HG03175 (cell line): ENCODE measurements around the gene ARHGEF6.
"Not testable (repeated sequence)": the region's sequence is repeated elsewhere in the genome, so short reads cannot be mapped to it uniquely, and the experiment has no call there.

Experiments
- ATAC-seq: cut with Tn5 transposase; IDR thresholded peaks from one replicate; pipeline ENCODE4 v1.9.1; 2021; ENCODE audit warnings: mild to moderate bottlenecking, moderate library complexity; ENCODE audit not compliant: unreplicated experiment

The ARHGEF6 gene

GRCh38 chrX:136783159-136783558 lies 2.4 kb upstream of the ARHGEF6 start:
- no peak for ATAC-seq

- ATAC-seq: no peak
Measured at GRCh38 chrX:136781180-136781797, 557 bp upstream of the ARHGEF6 start.

- ATAC-seq: no peak
Measured at GRCh38 chrX:136780241-136780640, 491 bp downstream of the ARHGEF6 start.

GRCh38 chrX:136779346-136779781 lies 1.4 kb downstream of the ARHGEF6 start:
- ATAC-seq: peak; percentile 64

GRCh38 chrX:136778916-136779315 lies 1.8 kb downstream of the ARHGEF6 start:
- peak; percentile 3 for ATAC-seq

GRCh38 chrX:136778020-136778419 lies 2.7 kb downstream of the ARHGEF6 start:
- ATAC-seq: no peak

- no peak for ATAC-seq
Measured at GRCh38 chrX:136773648-136774047, 7.1 kb downstream of the ARHGEF6 start.

GRCh38 chrX:136771869-136772268 lies 8.9 kb downstream of the ARHGEF6 start:
- not testable (repeated sequence) for ATAC-seq

GRCh38 chrX:136768469-136769084 lies 12.2 kb downstream of the ARHGEF6 start:
- ATAC-seq: no peak

- peak; percentile 73 for ATAC-seq
Measured at GRCh38 chrX:136767104-136767941, 13.4 kb downstream of the ARHGEF6 start.

GRCh38 chrX:136766785-136767103 lies 14.0 kb downstream of the ARHGEF6 start:
- ATAC-seq: no peak

- no peak for ATAC-seq
Measured at GRCh38 chrX:136765821-136766356, 14.8 kb downstream of the ARHGEF6 start.

GRCh38 chrX:136764206-136764605 lies 16.5 kb downstream of the ARHGEF6 start:
- ATAC-seq: no peak

- no peak for ATAC-seq
Measured at GRCh38 chrX:136762820-136763452, 17.8 kb downstream of the ARHGEF6 start.

GRCh38 chrX:136761421-136761820 lies 19.3 kb downstream of the ARHGEF6 start:
- no peak for ATAC-seq

- ATAC-seq: peak; percentile 94
Measured at GRCh38 chrX:136759968-136760367, 20.8 kb downstream of the ARHGEF6 start.

- no peak for ATAC-seq
Measured at GRCh38 chrX:136755411-136755810, 25.3 kb downstream of the ARHGEF6 start.

- no peak for ATAC-seq
Measured at GRCh38 chrX:136754651-136755050, 26.1 kb downstream of the ARHGEF6 start.

- ATAC-seq: no peak
Measured at GRCh38 chrX:136752796-136753195, 27.9 kb downstream of the ARHGEF6 start.

GRCh38 chrX:136752346-136752745 lies 28.4 kb downstream of the ARHGEF6 start:
- ATAC-seq: no peak

- no peak for ATAC-seq
Measured at GRCh38 chrX:136750364-136750763, 30.4 kb downstream of the ARHGEF6 start.
